SK-N-SH treated with all-trans-retinoic acid at 6 μM for 48 hours (cell line): ENCODE data around the gene GLMP.

Experiments used
- CREB5 ChIP-seq: fragments of 250-450 bp; sonication (Bioruptor Pico); IDR thresholded peaks from 2 replicates; pipeline ENCODE4 v1.5.1; 2020; ENCODE audit warnings: low read depth, mild to moderate bottlenecking, moderate library complexity
- ISL1 ChIP-seq: fragments of 250-450 bp; sonication (Bioruptor Pico); IDR thresholded peaks from 2 replicates; pipeline ENCODE4 v2.1.2; 2022; ENCODE audit warnings: mild to moderate bottlenecking, moderate library complexity
- ZC3H10 ChIP-seq: fragments of 250-450 bp; sonication (Bioruptor Pico); IDR thresholded peaks from 2 replicates; pipeline ENCODE4 v1.5.1; 2021; ENCODE audit warnings: mild to moderate bottlenecking, moderate library complexity

GRCh38 chr1:156293895-156294294 lies 1.6 kb downstream of the GLMP start:
- TF ChIP-seq ZC3H10 (no peak), CREB5 (CRISPR knock-in tag) (no peak), ISL1 (CRISPR knock-in tag) (no peak)
